OCI-LY3 (cell line): Measurements from ENCODE around the gene GPC4.

Source experiments
- EZH2phosphoT487 ChIP-seq: fragments of 200-600 bp; shearing (Covaris generic); IDR thresholded peaks from 2 replicates; pipeline ENCODE4 v1.6.1; 2018; ENCODE audit warnings: antibody characterized with exemption, mixed run types, low read depth
- TF ChIP-seq, protein P1 (sequence below): fragments of 200-600, 300-600 bp; sonication (generic); IDR thresholded peaks from 2 replicates; pipeline ENCODE4 v1.5.1; 2014; ENCODE audit warnings: antibody characterized with exemption, low read length, low read depth

DNA sequence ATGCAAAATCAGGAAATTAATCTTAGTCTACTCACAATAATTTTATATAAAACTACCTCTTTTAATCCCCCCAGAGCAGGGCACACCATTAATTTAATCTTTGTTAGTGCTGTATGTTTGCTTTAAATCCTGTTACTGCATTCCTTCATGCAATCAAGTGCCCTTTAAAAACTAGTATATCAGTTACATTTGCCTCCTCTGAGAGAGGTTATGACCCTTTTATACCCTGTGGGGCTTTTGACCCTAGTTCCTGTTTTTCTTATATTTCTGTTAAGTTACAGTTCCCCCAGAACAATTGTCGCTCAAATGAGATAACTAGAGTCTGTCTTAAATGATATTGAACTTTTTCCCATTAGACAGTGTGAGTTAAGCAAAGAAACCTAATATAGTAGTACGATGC lies 46.2 kb downstream of the GPC4 start:
- TF ChIP-seq, protein P1, sequence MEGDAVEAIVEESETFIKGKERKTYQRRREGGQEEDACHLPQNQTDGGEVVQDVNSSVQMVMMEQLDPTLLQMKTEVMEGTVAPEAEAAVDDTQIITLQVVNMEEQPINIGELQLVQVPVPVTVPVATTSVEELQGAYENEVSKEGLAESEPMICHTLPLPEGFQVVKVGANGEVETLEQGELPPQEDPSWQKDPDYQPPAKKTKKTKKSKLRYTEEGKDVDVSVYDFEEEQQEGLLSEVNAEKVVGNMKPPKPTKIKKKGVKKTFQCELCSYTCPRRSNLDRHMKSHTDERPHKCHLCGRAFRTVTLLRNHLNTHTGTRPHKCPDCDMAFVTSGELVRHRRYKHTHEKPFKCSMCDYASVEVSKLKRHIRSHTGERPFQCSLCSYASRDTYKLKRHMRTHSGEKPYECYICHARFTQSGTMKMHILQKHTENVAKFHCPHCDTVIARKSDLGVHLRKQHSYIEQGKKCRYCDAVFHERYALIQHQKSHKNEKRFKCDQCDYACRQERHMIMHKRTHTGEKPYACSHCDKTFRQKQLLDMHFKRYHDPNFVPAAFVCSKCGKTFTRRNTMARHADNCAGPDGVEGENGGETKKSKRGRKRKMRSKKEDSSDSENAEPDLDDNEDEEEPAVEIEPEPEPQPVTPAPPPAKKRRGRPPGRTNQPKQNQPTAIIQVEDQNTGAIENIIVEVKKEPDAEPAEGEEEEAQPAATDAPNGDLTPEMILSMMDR: no peak
- TF ChIP-seq EZH2phosphoT487: no peak
